Vagina (tissue), 2 donors: Measurements from ENCODE around the gene AGL. TPM values are rescaled to one million over a fixed set of nuclear protein-coding genes. Genes with fewer than 3 reads are reported as not detected.

ENCODE experiments used
- DNase-seq, 2 donors: peaks; one replicate each; pipeline ENCODE4 v3.0.0-alpha.2; 2017; ENCODE audit errors: extremely low spot score in 2 of 2
- H3K27ac ChIP-seq: fragments of 200-600 bp; sonication (generic); one replicate; pipeline ENCODE4 v1.5.1; 2019
- H3K27me3 ChIP-seq: fragments of 200-600 bp; sonication (generic); one replicate; pipeline ENCODE4 v1.5.1; 2019
- H3K36me3 ChIP-seq, 2 donors: fragments of 200-600 bp; sonication (generic); one replicate each; pipeline ENCODE4 v1.5.1; 2017 to 2019
- H3K4me1 ChIP-seq: fragments of 200-600 bp; sonication (generic); one replicate; pipeline ENCODE4 v1.5.1; 2019
- H3K4me3 ChIP-seq, 2 donors: fragments of 200-600 bp; sonication (generic); 1 replicate in 1 of 2; 2 replicates in 1 of 2; pipeline ENCODE4 v1.5.1; 2016 to 2019
- H3K9me3 ChIP-seq: fragments of 200-600 bp; sonication (generic); one replicate; pipeline ENCODE4 v1.5.1; 2019
- CTCF ChIP-seq, 3 experiments: fragments of 450-650 bp in 2 of 3; fragments of 200-600 bp in 1 of 3; sonication (generic) in 1 of 3; IDR thresholded peaks; one replicate each; pipeline ENCODE4 v1.5.1; 2017 to 2019; ENCODE audit warnings: antibody characterized with exemption in 3 of 3, mild to moderate bottlenecking in 2 of 3, moderate library complexity in 2 of 3
- POLR2A ChIP-seq, 2 donors: fragments of 450-650 bp; IDR thresholded peaks; one replicate each; pipeline ENCODE4 v1.6.1; 2017; ENCODE audit warnings: antibody characterized with exemption in 2 of 2, mild to moderate bottlenecking in 2 of 2, moderate library complexity in 2 of 2
- POLR2AphosphoS5 ChIP-seq, 2 donors: sonication (generic); formaldehyde crosslinking; IDR thresholded peaks; one replicate each; pipeline ENCODE4 v1.9.0; 2017; ENCODE audit warnings: antibody characterized with exemption in 2 of 2, mild to moderate bottlenecking in 2 of 2, low read depth in 1 of 2; ENCODE audit not compliant: insufficient read depth in 1 of 2
- intact Hi-C: fragments of 100-400 bp; cut with DNase I; formaldehyde crosslinking; loops from one replicate; pipeline ENCODE4 v1.15.1; 2023
- total RNA-seq: library from RNA; depleted of rRNA; stranded (reverse); fragments of >200 nt; gene quantifications from one replicate; pipeline ENCODE4 v1.2.3, GENCODE V29; 2016

The AGL gene
- total RNA-seq, 1 donor from 2014 or later: 14.0 TPM

DNA sequence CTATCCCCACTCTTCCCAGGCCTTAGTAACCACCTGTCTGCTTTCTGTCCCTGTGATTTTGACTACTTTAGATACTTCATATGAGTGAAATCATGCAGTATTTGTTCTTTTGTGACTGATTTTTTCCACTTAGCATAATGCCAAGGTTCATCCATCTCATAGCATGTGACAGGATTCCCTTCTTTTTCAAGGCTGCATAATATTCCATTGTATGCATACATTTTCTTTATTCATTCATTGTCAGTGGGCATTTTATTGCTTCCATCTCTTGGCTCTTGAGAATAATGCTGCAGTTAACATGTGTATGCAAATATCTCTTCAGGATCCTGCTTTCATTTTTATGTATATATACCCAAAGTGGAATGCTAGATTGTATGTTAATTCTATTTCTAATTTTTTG is 56.4 kb downstream of the AGL start:
- TF ChIP-seq POLR2A (IDR thresholded peaks at IDR 0.05) (no peak), CTCF (IDR thresholded peaks at IDR 0.05) (no peak), POLR2AphosphoS5 (IDR thresholded peaks at IDR 0.05; ENCODE audit: insufficient read depth in 1 of 2, low read depth in 1 of 2) (no peak)
- no peak for DNase-seq
- Histone ChIP-seq H3K4me1 (no peaks in the 10 kb centered on the region), H3K9me3 (no peaks in the 10 kb centered on the region), H3K27ac (no peak overlapping the region), H3K4me3 (no peak overlapping the region), H3K27me3 (no peaks in the 10 kb centered on the region), H3K36me3 (no peaks in the 10 kb centered on the region)
- intact Hi-C loops: no loop called here

DNA sequence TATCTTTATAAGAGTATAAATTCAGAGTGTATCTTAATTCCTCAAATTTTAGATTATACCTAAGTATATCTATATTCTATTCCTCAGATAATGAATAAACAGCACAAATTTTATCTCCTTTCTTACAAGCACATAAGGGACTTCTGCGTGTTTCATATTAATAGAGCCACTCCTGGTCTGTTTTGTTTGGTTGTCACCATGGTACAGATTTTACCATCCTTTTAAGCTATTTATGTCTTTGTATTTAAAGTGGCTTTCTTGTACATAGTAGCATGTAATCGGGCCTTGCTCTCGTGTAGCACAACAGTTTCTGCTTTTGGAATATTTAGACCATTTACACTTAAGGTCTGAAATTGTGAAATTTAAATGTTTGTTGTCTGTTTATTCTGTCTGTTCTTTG is 67.1 kb downstream of the AGL start:
- DNase-seq: no peak

GRCh38 chr1:99919220-99919619 is 69.1 kb downstream of the AGL start:
- peaks cover 0 to 12% of the 10 kb centered on the region in 2 donors for H3K36me3 ChIP-seq
- no peak overlapping the region for H3K4me3 ChIP-seq
- no peak overlapping the region for H3K27ac ChIP-seq
- TF ChIP-seq CTCF (IDR thresholded peaks at IDR 0.05): no peak
- no peak for TF ChIP-seq POLR2AphosphoS5 (IDR thresholded peaks at IDR 0.05; ENCODE audit: insufficient read depth in 1 of 2, low read depth in 1 of 2)
- H3K4me1 ChIP-seq: no peaks in the 10 kb centered on the region
- no peaks in the 10 kb centered on the region for H3K9me3 ChIP-seq
- intact Hi-C loops: no loop called here
- H3K27me3 ChIP-seq: no peaks in the 10 kb centered on the region
- no peak for DNase-seq

More for the DNA sequence above, 67.1 kb downstream of the AGL start:
- no peak overlapping the region for H3K4me3 ChIP-seq
- no peak for TF ChIP-seq CTCF (IDR thresholded peaks at IDR 0.05)
- no peak for TF ChIP-seq POLR2A (IDR thresholded peaks at IDR 0.05)
- TF ChIP-seq POLR2AphosphoS5 (IDR thresholded peaks at IDR 0.05; ENCODE audit: insufficient read depth in 1 of 2, low read depth in 1 of 2): no peak
- H3K4me1 ChIP-seq: no peaks in the 10 kb centered on the region
- peaks cover 0 to 27% of the 10 kb centered on the region in 2 donors for H3K36me3 ChIP-seq
- intact Hi-C loops: no loop called here
- no peaks in the 10 kb centered on the region for H3K9me3 ChIP-seq
- no peak overlapping the region for H3K27ac ChIP-seq
- H3K27me3 ChIP-seq: no peaks in the 10 kb centered on the region

- Histone ChIP-seq H3K27me3 (no peaks in the 10 kb centered on the region), H3K4me1 (no peaks in the 10 kb centered on the region), H3K36me3 (no peaks in the 10 kb centered on the region), H3K9me3 (no peaks in the 10 kb centered on the region), H3K27ac (no peak overlapping the region), H3K4me3 (no peak overlapping the region)
- TF ChIP-seq POLR2AphosphoS5 (IDR thresholded peaks at IDR 0.05; ENCODE audit: insufficient read depth in 1 of 2, low read depth in 1 of 2): no peak
- TF ChIP-seq POLR2A (IDR thresholded peaks at IDR 0.05): no peak
- DNase-seq: no peak
- intact Hi-C loops: no loop called here
These were observed 84.6 kb downstream of the AGL start for GRCh38 chr1:99934801-99935200.

- intact Hi-C loops: no loop called here
- Histone ChIP-seq H3K36me3 (no peaks in the 10 kb centered on the region), H3K27me3 (no peaks in the 10 kb centered on the region), H3K4me1 (no peaks in the 10 kb centered on the region), H3K9me3 (no peaks in the 10 kb centered on the region), H3K4me3 (no peak overlapping the region), H3K27ac (no peak overlapping the region)
- DNase-seq: no peak
- TF ChIP-seq POLR2AphosphoS5 (IDR thresholded peaks at IDR 0.05; ENCODE audit: insufficient read depth in 1 of 2, low read depth in 1 of 2): no peak
- no peak for TF ChIP-seq POLR2A (IDR thresholded peaks at IDR 0.05)
- no peak for TF ChIP-seq CTCF (IDR thresholded peaks at IDR 0.05)
These were observed 85.4 kb downstream of the AGL start for GRCh38 chr1:99935534-99935933.
